Measurements from ENCODE around the gene CDC40. TPM values are rescaled to one million over a fixed set of nuclear protein-coding genes. Genes with fewer than 3 reads are reported as not detected.

The CDC40 gene
- total and polyA plus RNA-seq, 10 of the 15 experiments (the other 5 are each of a cell fraction or from before 2014, with no cell fraction given), result 20.1 to 35.5 (median 26.1) TPM

- FAIRE-seq (no peak), ATAC-seq (no peak), DNase-seq (ENCODE audit: low read depth, low spot score) (no peak)
- H3K4me2 ChIP-seq (ENCODE audit: control insufficient read depth, insufficient read depth), result no peak overlapping the region
- RAD21 ChIA-PET (ENCODE audit: unreplicated experiment), result no interaction called here
- no peaks in the 10 kb centered on the region for H4K20me1 ChIP-seq (ENCODE audit: control insufficient read depth, insufficient read depth)
- no peak overlapping the region for H3K4me3 ChIP-seq
- no peaks in the 10 kb centered on the region for H3K9me3 ChIP-seq (replicated peaks; ENCODE audit: control insufficient read depth, insufficient read depth, low read length)
- H3K4me1 ChIP-seq (ENCODE audit: control insufficient read depth, insufficient read depth, low read length), result no peaks in the 10 kb centered on the region; the same call in 1 of the 2 replicates
- no peaks in the 10 kb centered on the region for H3K27me3 ChIP-seq (replicated peaks in 1 of 2; ENCODE audit: control insufficient read depth in 2 of 2, insufficient read depth in 2 of 2, low read length in 1 of 2)
- peaks cover 43% of the 10 kb centered on the region for H3K79me2 ChIP-seq (ENCODE audit: control insufficient read depth, insufficient read depth, low read length)
- no peaks in the 10 kb centered on the region for H3K36me3 ChIP-seq (ENCODE audit: control insufficient read depth in 2 of 2, insufficient read depth in 2 of 2, low read length in 1 of 2)
- 96% methylated on average over 2 of the region's 2 CpGs for WGBS (ENCODE audit: insufficient coverage, insufficient replicate concordance, low lambda C conversion rate, missing lambda C conversion rate)
- no peak overlapping the region for H3K27ac ChIP-seq (ENCODE audit: control insufficient read depth, insufficient read depth)
- no peak overlapping the region for H2AFZ ChIP-seq (ENCODE audit: control insufficient read depth, low read depth, low read length)
- SMC1A ChIA-PET (ENCODE audit: uncharacterized antibody, unreplicated experiment), result interaction anchor here (1.2 kb wide), 1 partner anchor 10 kb away, joined by 4 read pairs; no protein-coding TSS in a partner anchor
- CTCF ChIA-PET, result no interaction called here
- H3K9ac ChIP-seq (ENCODE audit: control insufficient read depth, insufficient read depth, low read length), result no peak overlapping the region
- in situ Hi-C loops (cut with MboI), result no loop called here
- no peak for TF ChIP-seq ASH2L (IDR thresholded peaks at IDR 0.05; ENCODE audit: borderline replicate concordance, low read depth)
- intact Hi-C loops (cut with micrococcal nuclease; ENCODE audit: unreplicated experiment), result no loop called here
- no TSS peak for BruUV-seq (replicated peaks)
- POLR2A ChIA-PET, result interaction anchor here (0.6 kb wide), 1 partner anchor 16 kb away, joined by 5 read pairs; no protein-coding TSS in a partner anchor
Observed at GRCh38 chr6:110191477-110191876, 11.2 kb downstream of the CDC40 start.

- SMC1A ChIA-PET (ENCODE audit: uncharacterized antibody, unreplicated experiment), result no interaction called here
- no peak overlapping the region for H3K9ac ChIP-seq (ENCODE audit: control insufficient read depth, insufficient read depth, low read length)
- H2AFZ ChIP-seq (ENCODE audit: control insufficient read depth, low read depth, low read length), result no peak overlapping the region
- FAIRE-seq (no peak), DNase-seq (ENCODE audit: low read depth, low spot score) (no peak), ATAC-seq (no peak)
- no peak overlapping the region for H3K4me3 ChIP-seq
- no peaks in the 10 kb centered on the region for H3K9me3 ChIP-seq (replicated peaks; ENCODE audit: control insufficient read depth, insufficient read depth, low read length)
- intact Hi-C loops (cut with micrococcal nuclease; ENCODE audit: unreplicated experiment), result no loop called here
- BruUV-seq (replicated peaks), result no TSS peak
- H4K20me1 ChIP-seq (ENCODE audit: control insufficient read depth, insufficient read depth), result no peaks in the 10 kb centered on the region
- in situ Hi-C loops (cut with MboI), result no loop called here
- CTCF ChIA-PET, result interaction anchor here (1.1 kb wide), 1 partner anchor 11 kb away, joined by 3 read pairs; no protein-coding TSS in a partner anchor
- no peaks in the 10 kb centered on the region; a peak in 1 of 4 replicates for H3K36me3 ChIP-seq (ENCODE audit: control insufficient read depth in 2 of 2, insufficient read depth in 2 of 2, low read length in 1 of 2)
- 99% methylated on average over 4 of the region's 4 CpGs for WGBS (ENCODE audit: insufficient coverage, insufficient replicate concordance, low lambda C conversion rate, missing lambda C conversion rate)
- H3K27ac ChIP-seq (ENCODE audit: control insufficient read depth, insufficient read depth), result no peak overlapping the region
- POLR2A ChIA-PET, result no interaction called here
- no peak overlapping the region for H3K4me2 ChIP-seq (ENCODE audit: control insufficient read depth, insufficient read depth)
- no peaks in the 10 kb centered on the region for H3K27me3 ChIP-seq (replicated peaks in 1 of 2; ENCODE audit: control insufficient read depth in 2 of 2, insufficient read depth in 2 of 2, low read length in 1 of 2)
- H3K4me1 ChIP-seq (ENCODE audit: control insufficient read depth, insufficient read depth, low read length), result no peaks in the 10 kb centered on the region
- H3K79me2 ChIP-seq (ENCODE audit: control insufficient read depth, insufficient read depth, low read length), result peaks cover 6% of the 10 kb centered on the region
- RAD21 ChIA-PET (ENCODE audit: unreplicated experiment), result no interaction called here
- TF ChIP-seq BACH1 (IDR thresholded peaks at IDR 0.05; ENCODE audit: borderline replicate concordance) (no peak), RELB (IDR thresholded peaks at IDR 0.05; ENCODE audit: low read depth) (no peak), EED (IDR thresholded peaks at IDR 0.05; ENCODE audit: low read depth) (no peak), RAD21 (IDR thresholded peaks at IDR 0.05; ENCODE audit: insufficient read depth, low read depth, low read length) (no peak), CREB1 (IDR thresholded peaks at IDR 0.05; ENCODE audit: low read depth) (no peak), CEBPB (IDR thresholded peaks at IDR 0.05; ENCODE audit: borderline replicate concordance in 1 of 2, low read depth in 2 of 2, low read length in 2 of 2) (no peak), HSF1 (IDR thresholded peaks at IDR 0.05; ENCODE audit: low read depth, low read length) (no peak), BHLHE40 (IDR thresholded peaks at IDR 0.05; ENCODE audit: borderline replicate concordance in 1 of 2, low read depth in 2 of 2, low read length in 1 of 2) (no peak), PML (IDR thresholded peaks at IDR 0.05; ENCODE audit: low read length) (no peak), FOXK2 (IDR thresholded peaks at IDR 0.05) (no peak), MTA3 (IDR thresholded peaks at IDR 0.05; ENCODE audit: borderline replicate concordance, low read length) (no peak), TARDBP (IDR thresholded peaks at IDR 0.05; ENCODE audit: borderline replicate concordance) (no peak), JUNB (IDR thresholded peaks at IDR 0.05) (no peak), IRF4 (IDR thresholded peaks at IDR 0.05; ENCODE audit: low read depth, low read length) (no peak)
Observed at GRCh38 chr6:110195639-110196038, 15.4 kb downstream of the CDC40 start.
